Glutamatergic neuron (in vitro differentiated cells): Measurements from ENCODE around the gene TARDBP. TPM values are rescaled to one million over a fixed set of nuclear protein-coding genes. Genes with fewer than 3 reads are reported as not detected.

ENCODE experiments used
- total RNA-seq: library from RNA; stranded (reverse); fragmentation: NEBNext Ultra II Directional; extraction: Animal tissue kit (Norgen Biotek cat#: 25700); gene quantifications from one replicate; pipeline ENCODE4 v1.2.1, GENCODE V29; 2021; ENCODE audit not compliant: unreplicated experiment

Gene TARDBP
- total RNA-seq, 1 donor from 2014 or later: 161 TPM

Other genes with a start within 250 kb of the TARDBP start
- gene CASZ1, start 216.0 kb upstream of the TARDBP start, total RNA-seq: 18.3 TPM
- not detected for gene MASP2, start 34.6 kb downstream of the TARDBP start, total RNA-seq
- gene SRM, start 47.4 kb downstream of the TARDBP start, total RNA-seq: 79.4 TPM
- 111 TPM for gene EXOSC10, start 87.2 kb downstream of the TARDBP start, total RNA-seq
- gene ANGPTL7, start 176.7 kb downstream of the TARDBP start, total RNA-seq: not detected
- gene MTOR, start 249.9 kb downstream of the TARDBP start, total RNA-seq: 82.4 TPM